ENCODE measurements around the gene AGMO. TPM values are rescaled to one million over a fixed set of nuclear protein-coding genes. Genes with fewer than 3 reads are reported as not detected.

The AGMO gene
- not detected in 2 replicates for total RNA-seq

GRCh38 chr7:15561835-15562234, at the start of gene AGMO:
Gene AGMO, minus strand, starts transcription at chr7:15562015.

Other genes with a start within 250 kb of the AGMO start
- not detected in 2 replicates for gene MEOX2, start 124.7 kb upstream of the AGMO start, total RNA-seq